GM10266 (cell line): Measurements from ENCODE around the gene UBE2G2.

Experiments used
- DNase-seq: peaks from one replicate; pipeline ENCODE4 v3.0.0; 2012; ENCODE audit errors: extremely low spot score
- TF ChIP-seq, protein P1 (sequence below): IDR thresholded peaks from 2 replicates; pipeline ENCODE4 v1.5.1; 2012; ENCODE audit warnings: mild to moderate bottlenecking, low read depth; ENCODE audit not compliant: control insufficient read depth, insufficient read depth; ENCODE audit errors: missing control alignments

UBE2G2 gene

GRCh38 chr21:44823179-44823660 lies 21.6 kb upstream of the UBE2G2 start:
- TF ChIP-seq, protein P1, sequence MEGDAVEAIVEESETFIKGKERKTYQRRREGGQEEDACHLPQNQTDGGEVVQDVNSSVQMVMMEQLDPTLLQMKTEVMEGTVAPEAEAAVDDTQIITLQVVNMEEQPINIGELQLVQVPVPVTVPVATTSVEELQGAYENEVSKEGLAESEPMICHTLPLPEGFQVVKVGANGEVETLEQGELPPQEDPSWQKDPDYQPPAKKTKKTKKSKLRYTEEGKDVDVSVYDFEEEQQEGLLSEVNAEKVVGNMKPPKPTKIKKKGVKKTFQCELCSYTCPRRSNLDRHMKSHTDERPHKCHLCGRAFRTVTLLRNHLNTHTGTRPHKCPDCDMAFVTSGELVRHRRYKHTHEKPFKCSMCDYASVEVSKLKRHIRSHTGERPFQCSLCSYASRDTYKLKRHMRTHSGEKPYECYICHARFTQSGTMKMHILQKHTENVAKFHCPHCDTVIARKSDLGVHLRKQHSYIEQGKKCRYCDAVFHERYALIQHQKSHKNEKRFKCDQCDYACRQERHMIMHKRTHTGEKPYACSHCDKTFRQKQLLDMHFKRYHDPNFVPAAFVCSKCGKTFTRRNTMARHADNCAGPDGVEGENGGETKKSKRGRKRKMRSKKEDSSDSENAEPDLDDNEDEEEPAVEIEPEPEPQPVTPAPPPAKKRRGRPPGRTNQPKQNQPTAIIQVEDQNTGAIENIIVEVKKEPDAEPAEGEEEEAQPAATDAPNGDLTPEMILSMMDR: no peak

GRCh38 chr21:44822484-44823178 lies 21.0 kb upstream of the UBE2G2 start:
- TF ChIP-seq, protein P1: no peak
- DNase-seq: no peak

More at GRCh38 chr21:44823179-44823660, 21.6 kb upstream of the UBE2G2 start:
- DNase-seq: no peak

DNA sequence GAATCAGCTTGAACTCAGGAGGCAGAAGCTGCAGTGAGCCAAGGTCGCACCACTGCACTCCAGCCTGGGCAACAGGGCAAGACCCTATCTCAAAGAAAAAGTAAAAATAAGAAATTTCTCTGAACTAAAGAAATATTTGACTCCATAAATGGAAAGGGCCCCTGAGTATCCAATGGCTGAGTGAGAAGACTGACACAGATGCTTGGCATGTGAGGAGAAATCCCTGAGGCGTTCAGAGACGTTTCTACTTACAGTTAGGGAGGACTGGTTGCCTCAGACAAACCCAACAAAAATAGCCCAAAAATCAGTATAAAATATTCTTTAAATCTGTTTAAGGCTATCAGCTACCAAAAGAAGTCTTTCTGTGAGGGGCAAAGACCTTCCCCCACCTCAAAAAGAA lies 19.2 kb upstream of the UBE2G2 start:
- DNase-seq: no peak
- TF ChIP-seq, protein P1: no peak

DNA sequence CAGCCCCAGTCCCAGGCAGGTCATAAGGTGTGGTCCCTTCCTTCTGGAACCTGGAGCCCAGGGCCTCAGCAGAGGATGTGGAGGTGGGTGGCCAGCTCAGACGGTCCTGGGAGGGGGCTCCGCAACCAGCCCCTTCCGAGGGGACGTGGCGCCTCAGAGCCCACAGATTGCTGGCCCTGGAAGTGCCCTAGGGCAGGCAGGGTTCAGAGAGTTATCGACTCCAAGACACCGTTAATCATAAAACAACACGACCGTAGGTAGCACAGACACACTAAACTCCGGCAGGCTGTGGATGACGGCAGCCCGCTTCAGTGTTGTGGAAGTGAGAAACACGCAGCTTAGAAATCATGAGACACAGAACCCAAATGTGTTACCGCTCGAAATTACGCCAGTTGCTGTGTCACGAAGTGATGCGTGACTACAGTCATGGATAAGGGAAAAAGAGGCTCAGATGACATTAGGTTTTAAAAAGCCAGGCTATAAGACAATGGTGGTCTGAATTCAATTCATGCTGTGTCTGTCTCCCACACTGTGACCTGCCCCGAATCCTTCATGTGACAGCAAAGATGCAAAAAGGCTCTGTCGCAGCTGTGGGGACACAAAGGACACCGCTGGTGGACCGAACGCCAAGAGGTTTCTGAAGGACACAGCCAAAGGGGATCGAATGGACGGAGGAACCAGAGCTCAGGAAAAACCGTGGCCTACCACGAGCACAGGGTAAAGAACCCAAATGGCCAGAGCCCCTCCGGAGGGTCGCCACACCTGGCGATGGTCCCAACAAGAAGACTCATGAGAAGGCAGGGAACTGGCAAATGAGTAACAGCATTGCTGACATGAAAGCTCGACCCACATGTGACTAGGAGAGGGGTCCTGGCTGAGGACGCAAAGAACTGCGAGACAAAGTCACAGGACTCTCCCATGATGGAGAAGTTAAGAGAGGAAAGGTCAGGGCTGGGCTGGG lies 17.9 kb upstream of the UBE2G2 start:
- TF ChIP-seq, protein P1: no peak
- no peak for DNase-seq

DNA sequence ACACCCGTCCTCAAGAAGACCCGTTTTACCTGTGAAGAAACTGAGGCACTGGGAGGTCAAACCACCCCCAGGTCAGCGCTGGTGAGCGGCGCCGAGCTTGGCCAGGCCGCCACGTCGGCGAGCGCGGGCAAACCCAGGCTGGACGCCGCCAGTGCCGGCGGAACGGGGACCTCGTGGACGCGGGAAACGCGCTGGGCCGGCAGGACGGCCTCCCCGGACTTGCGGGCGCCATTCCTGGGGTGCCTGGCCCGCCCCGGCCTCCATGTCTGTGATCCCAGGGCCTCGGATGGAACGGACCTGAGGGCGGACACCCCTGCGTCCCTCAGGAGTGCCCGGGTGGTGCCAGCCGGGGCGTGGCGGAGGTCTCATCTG lies 17.0 kb upstream of the UBE2G2 start:
- TF ChIP-seq, protein P1: no peak
- no peak for DNase-seq

DNA sequence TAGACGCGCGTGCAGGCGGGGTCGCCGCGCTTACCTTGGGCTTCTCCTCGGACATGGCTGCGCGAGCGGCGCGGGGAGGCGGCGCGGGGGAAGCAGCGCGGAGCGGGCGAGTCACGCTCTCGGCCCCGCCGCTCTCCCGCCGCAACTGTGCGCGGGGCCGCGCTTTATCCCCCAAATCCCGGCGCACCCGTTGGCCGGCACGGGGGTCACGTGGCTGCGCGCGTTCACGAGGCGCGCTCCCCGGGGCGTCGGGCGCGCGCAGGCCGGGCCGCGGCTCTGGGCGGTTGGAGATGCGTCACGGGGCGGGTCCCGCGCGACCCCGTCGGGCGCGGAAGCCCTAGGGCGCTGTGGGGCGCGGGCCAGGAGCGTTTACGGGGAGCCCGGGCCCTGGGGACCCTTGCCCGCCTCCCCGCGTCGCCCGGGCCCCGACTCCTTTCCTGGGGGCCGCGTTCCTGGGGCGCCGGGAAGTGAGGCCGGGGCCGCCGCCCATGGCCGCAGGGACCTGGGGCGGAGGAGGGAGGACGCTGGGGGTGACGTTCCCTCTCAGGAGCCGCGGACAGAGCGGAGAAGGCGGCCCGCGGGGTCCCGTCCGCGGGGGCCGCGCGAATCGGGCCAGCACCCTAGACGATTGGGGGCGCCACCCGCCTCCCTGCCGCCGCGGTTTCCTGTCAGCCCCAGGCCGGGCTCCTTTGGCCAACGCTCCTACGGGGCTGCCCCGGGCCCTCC lies 16.5 kb upstream of the UBE2G2 start, which contains the start of gene SUMO3:
Gene SUMO3, minus strand, starts transcription at position 149 of the 726 bp plus-strand sequence. Its CDS starts 94 bp downstream, at position 55.
- TF ChIP-seq, protein P1: no peak

DNA sequence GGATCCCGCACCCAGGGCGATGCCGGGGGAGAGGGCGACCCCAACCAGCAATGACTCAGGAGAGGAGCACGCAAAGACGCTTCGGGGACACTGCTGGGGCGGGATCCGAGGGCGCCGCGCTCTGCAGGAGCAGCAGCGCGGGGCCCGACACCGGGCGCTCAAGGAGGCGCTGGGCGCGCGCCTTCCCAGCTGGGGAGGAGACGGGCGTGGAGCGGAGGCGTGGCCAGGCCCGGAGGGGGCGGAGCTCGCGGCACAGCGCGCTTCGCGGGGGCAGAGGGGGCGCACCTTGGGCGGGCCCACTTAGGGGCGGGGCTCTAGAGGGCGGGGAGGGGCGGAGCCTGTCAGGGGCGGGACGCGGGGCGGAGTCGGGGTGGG lies 15.9 kb upstream of the UBE2G2 start:
- TF ChIP-seq, protein P1: no peak
- DNase-seq: peak; percentile 100

More for the DNA sequence above, 16.5 kb upstream of the UBE2G2 start, which contains the start of gene SUMO3:
- peak; percentile 98 for DNase-seq
